ENCODE measurements around the gene KRT72.

Gene KRT72

GRCh38 chr12:52613384-52614030, 12.2 kb upstream of the KRT72 start:
- DNase-seq: no peak
- no peak for TF ChIP-seq CTCF (IDR thresholded peaks at IDR 0.05)
- no peak overlapping the region for H3K4me3 Mint-ChIP-seq
- H3K4me1 Mint-ChIP-seq: no peaks in the 10 kb centered on the region
- H3K9me3 Mint-ChIP-seq: no peaks in the 10 kb centered on the region
- H3K36me3 Mint-ChIP-seq (ENCODE audit: low read depth): no peaks in the 10 kb centered on the region
- peaks cover 24% of the 10 kb centered on the region for H3K27me3 Mint-ChIP-seq (ENCODE audit: low read depth, poor library complexity)
- H3K27ac Mint-ChIP-seq: no peak overlapping the region

GRCh38 chr12:52612431-52613383, 11.4 kb upstream of the KRT72 start:
- no peak for TF ChIP-seq CTCF (IDR thresholded peaks at IDR 0.05)
- H3K36me3 Mint-ChIP-seq (ENCODE audit: low read depth): no peaks in the 10 kb centered on the region
- H3K27ac Mint-ChIP-seq: no peak overlapping the region
- H3K4me3 Mint-ChIP-seq: no peak overlapping the region
- H3K27me3 Mint-ChIP-seq (ENCODE audit: low read depth, poor library complexity): peaks cover 27% of the 10 kb centered on the region
- DNase-seq: no peak
- H3K9me3 Mint-ChIP-seq: no peaks in the 10 kb centered on the region
- no peaks in the 10 kb centered on the region for H3K4me1 Mint-ChIP-seq

- DNase-seq: no peak
- H3K4me1 Mint-ChIP-seq: no peaks in the 10 kb centered on the region
- no peak overlapping the region for H3K27ac Mint-ChIP-seq
- H3K36me3 Mint-ChIP-seq (ENCODE audit: low read depth): no peaks in the 10 kb centered on the region
- H3K9me3 Mint-ChIP-seq: no peaks in the 10 kb centered on the region
- H3K27me3 Mint-ChIP-seq (ENCODE audit: low read depth, poor library complexity): peaks cover 21% of the 10 kb centered on the region
- TF ChIP-seq CTCF (IDR thresholded peaks at IDR 0.05): no peak
- H3K4me3 Mint-ChIP-seq: no peak overlapping the region
These were observed 9.8 kb upstream of the KRT72 start for GRCh38 chr12:52611080-52611468.

- no peak for DNase-seq
- Mint-ChIP-seq H3K9me3 (no peaks in the 10 kb centered on the region), H3K27me3 (ENCODE audit: low read depth, poor library complexity) (peaks cover 17% of the 10 kb centered on the region), H3K36me3 (ENCODE audit: low read depth) (no peaks in the 10 kb centered on the region), H3K4me1 (no peaks in the 10 kb centered on the region), H3K27ac (peak overlapping the region; percentile 11), H3K4me3 (no peak overlapping the region)
- no peak for TF ChIP-seq CTCF (IDR thresholded peaks at IDR 0.05)
These were observed 7.8 kb upstream of the KRT72 start for GRCh38 chr12:52608826-52609630.

- Mint-ChIP-seq H3K36me3 (ENCODE audit: low read depth) (no peaks in the 10 kb centered on the region), H3K27ac (no peak overlapping the region), H3K9me3 (no peaks in the 10 kb centered on the region), H3K4me1 (peaks cover 6% of the 10 kb centered on the region), H3K27me3 (ENCODE audit: low read depth, poor library complexity) (peaks cover 17% of the 10 kb centered on the region), H3K4me3 (no peak overlapping the region)
- no peak for DNase-seq
- TF ChIP-seq CTCF (IDR thresholded peaks at IDR 0.05): no peak
These were observed 6.9 kb upstream of the KRT72 start for GRCh38 chr12:52608161-52608560.

Measured in nephron progenitor cell (in vitro differentiated cells).